ENCODE data around the gene RIC8A. TPM values are rescaled to one million over a fixed set of nuclear protein-coding genes. Genes with fewer than 3 reads are reported as not detected.

The RIC8A gene
- total RNA-seq, 1 donor from 2014 or later = 95.5 TPM

DNA sequence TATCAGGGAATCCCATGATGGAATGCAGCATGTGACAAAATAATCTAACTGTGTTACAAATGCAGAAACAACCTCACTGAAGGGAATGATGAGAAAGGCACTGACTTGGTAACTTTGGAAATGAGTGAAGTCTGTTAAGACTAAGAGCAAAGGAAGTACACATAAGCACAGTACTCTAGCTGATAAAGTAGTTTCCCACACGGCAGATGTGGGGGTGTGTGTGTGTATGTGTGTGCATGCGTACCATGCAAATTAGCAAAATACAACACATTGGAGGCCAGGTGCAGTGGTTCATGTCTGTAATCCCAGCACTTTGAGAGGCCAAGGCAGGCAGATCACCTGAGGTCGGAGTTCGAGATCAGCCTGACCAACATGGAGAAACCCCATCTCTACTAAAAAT lies 54.1 kb downstream of the RIC8A start:
- no peak for DNase-seq
- peaks cover 2% of the 10 kb centered on the region for H3K27me3 Mint-ChIP-seq (ENCODE audit: unreplicated experiment)
- H3K36me3 Mint-ChIP-seq (ENCODE audit: unreplicated experiment) = peaks cover 13% of the 10 kb centered on the region
- H3K27ac Mint-ChIP-seq (ENCODE audit: unreplicated experiment) = no peak overlapping the region
- H3K4me3 Mint-ChIP-seq (ENCODE audit: unreplicated experiment) = no peak overlapping the region
- H3K9me3 Mint-ChIP-seq (ENCODE audit: unreplicated experiment) = peaks cover 7% of the 10 kb centered on the region
- TF ChIP-seq, protein P1, sequence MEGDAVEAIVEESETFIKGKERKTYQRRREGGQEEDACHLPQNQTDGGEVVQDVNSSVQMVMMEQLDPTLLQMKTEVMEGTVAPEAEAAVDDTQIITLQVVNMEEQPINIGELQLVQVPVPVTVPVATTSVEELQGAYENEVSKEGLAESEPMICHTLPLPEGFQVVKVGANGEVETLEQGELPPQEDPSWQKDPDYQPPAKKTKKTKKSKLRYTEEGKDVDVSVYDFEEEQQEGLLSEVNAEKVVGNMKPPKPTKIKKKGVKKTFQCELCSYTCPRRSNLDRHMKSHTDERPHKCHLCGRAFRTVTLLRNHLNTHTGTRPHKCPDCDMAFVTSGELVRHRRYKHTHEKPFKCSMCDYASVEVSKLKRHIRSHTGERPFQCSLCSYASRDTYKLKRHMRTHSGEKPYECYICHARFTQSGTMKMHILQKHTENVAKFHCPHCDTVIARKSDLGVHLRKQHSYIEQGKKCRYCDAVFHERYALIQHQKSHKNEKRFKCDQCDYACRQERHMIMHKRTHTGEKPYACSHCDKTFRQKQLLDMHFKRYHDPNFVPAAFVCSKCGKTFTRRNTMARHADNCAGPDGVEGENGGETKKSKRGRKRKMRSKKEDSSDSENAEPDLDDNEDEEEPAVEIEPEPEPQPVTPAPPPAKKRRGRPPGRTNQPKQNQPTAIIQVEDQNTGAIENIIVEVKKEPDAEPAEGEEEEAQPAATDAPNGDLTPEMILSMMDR (IDR thresholded peaks at IDR 0.05; ENCODE audit: partially characterized antibody, unreplicated experiment) = no peak
- no peaks in the 10 kb centered on the region for H3K4me1 Mint-ChIP-seq (ENCODE audit: low read depth, unreplicated experiment)

Other genes with a start within 250 kb of the RIC8A start
- gene SCGB1C1, start 14.6 kb upstream of the RIC8A start, total RNA-seq (ENCODE audit: unreplicated experiment) = not detected
- 45.5 TPM for gene BET1L, start 309 bp upstream of the RIC8A start, total RNA-seq (ENCODE audit: unreplicated experiment)
- gene SIRT3, start 28.6 kb downstream of the RIC8A start, total RNA-seq (ENCODE audit: unreplicated experiment) = 23.6 TPM
- gene PSMD13, start 29.3 kb downstream of the RIC8A start, total RNA-seq (ENCODE audit: unreplicated experiment) = 136 TPM
- gene NLRP6, start 70.7 kb downstream of the RIC8A start, total RNA-seq (ENCODE audit: unreplicated experiment) = not detected
- gene PGGHG, start 81.4 kb downstream of the RIC8A start, total RNA-seq (ENCODE audit: unreplicated experiment) = 14.4 TPM
- not detected for gene IFITM5, start 91.8 kb downstream of the RIC8A start, total RNA-seq (ENCODE audit: unreplicated experiment)
- gene IFITM2, start 100.1 kb downstream of the RIC8A start, total RNA-seq (ENCODE audit: unreplicated experiment) = 2.5 TPM
- gene IFITM1, start 106.3 kb downstream of the RIC8A start, total RNA-seq (ENCODE audit: unreplicated experiment) = 2.6 TPM
- 0.93 TPM for gene IFITM3, start 113.2 kb downstream of the RIC8A start, total RNA-seq (ENCODE audit: unreplicated experiment)
- 418 TPM for gene B4GALNT4, start 161.8 kb downstream of the RIC8A start, total RNA-seq (ENCODE audit: unreplicated experiment)
- gene PKP3, start 186.5 kb downstream of the RIC8A start, total RNA-seq (ENCODE audit: unreplicated experiment) = not detected
- gene SIGIRR, start 207.3 kb downstream of the RIC8A start, total RNA-seq (ENCODE audit: unreplicated experiment) = 26.5 TPM
- gene ANO9, start 234.3 kb downstream of the RIC8A start, total RNA-seq (ENCODE audit: unreplicated experiment) = 1.8 TPM
- 123 TPM for gene PTDSS2, start 242.6 kb downstream of the RIC8A start, total RNA-seq (ENCODE audit: unreplicated experiment)